Measurements from ENCODE around the gene C16orf86.

Gene C16orf86

DNA sequence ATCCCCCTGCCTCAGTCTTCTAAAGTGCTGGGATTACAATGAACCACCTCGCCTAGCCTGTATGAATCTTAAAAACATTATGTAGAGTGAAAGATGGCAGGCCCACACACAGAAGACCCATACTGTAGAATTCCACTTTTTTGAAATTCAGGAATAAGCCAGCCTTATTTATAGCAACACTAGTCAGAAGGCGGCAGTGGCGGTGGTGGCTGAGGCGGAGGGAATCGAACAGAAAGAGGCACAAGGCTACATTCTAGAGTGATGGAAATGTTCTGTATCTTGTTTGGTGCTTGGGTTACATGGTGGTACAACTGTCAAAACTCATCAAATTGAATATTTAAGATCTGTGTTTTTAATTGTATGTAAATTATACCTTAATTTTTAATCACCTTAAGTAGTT, 41.2 kb downstream of the C16orf86 start:
- Histone ChIP-seq H3K36me3 (ENCODE audit: insufficient read depth, low read length) (no peaks in the 10 kb centered on the region), H3K4me3 (ENCODE audit: low read length) (no peak overlapping the region), H3K9me3 (replicated peaks; ENCODE audit: low read length) (no peaks in the 10 kb centered on the region), H3K27me3 (ENCODE audit: control insufficient read depth, insufficient read depth, low read length) (no peaks in the 10 kb centered on the region), H3K4me2 (ENCODE audit: low read length) (no peak overlapping the region), H3K9ac (ENCODE audit: low read depth, low read length) (no peak overlapping the region), H3K4me1 (ENCODE audit: control insufficient read depth, insufficient read depth, low read length) (peaks cover 11% of the 10 kb centered on the region)

DNA sequence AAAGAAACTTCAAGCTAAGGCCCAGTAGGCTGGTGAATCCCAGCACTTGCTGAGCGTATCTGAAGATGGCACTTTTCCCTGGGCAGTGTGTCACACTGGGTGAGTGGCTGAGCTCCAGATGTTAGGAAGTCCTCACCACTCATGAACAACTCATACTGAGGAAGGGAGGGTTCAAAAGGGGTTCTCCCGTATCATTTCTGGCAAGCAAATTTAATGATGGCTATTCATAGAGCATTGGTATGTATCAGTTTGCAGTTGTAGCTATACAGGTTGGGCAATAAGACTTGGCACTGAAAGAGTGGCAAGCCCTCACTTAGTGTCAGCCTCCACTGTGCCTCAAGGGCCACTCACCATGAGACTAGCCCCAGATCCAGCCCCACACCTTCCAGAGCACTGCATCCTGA, 41.8 kb downstream of the C16orf86 start:
- no peaks in the 10 kb centered on the region for H3K36me3 ChIP-seq (ENCODE audit: insufficient read depth, low read length)
- H3K9ac ChIP-seq (ENCODE audit: low read depth, low read length), result no peak overlapping the region
- H3K4me3 ChIP-seq (ENCODE audit: low read length), result no peak overlapping the region

DNA sequence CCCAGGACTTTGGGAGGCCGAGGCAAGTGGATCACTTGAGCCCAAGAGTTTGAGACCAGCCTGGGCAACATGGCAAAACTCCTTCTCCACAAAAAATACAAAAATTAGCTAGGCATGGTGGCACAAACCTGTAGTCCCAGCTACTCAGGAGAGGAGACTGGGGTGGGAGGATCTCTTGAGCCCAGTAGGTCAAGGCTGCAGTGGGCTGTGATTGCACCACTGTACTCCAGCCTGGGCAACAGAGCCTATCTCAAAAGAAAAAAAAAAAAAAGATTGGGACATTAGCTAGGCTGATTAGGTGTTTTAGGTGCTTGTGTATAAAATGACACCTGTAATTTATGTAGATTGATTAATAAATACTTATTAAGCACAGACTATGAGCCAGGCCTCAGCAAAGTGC, 42.4 kb downstream of the C16orf86 start:
- no peaks in the 10 kb centered on the region for H3K9me3 ChIP-seq (replicated peaks; ENCODE audit: low read length)
- no peak overlapping the region for H3K4me3 ChIP-seq (ENCODE audit: low read length)
- H3K9ac ChIP-seq (ENCODE audit: low read depth, low read length), result no peak overlapping the region
- H3K27me3 ChIP-seq (ENCODE audit: control insufficient read depth, insufficient read depth, low read length), result no peaks in the 10 kb centered on the region
- no peak overlapping the region for H3K4me2 ChIP-seq (ENCODE audit: low read length)
- H3K36me3 ChIP-seq (ENCODE audit: insufficient read depth, low read length), result no peaks in the 10 kb centered on the region
- peaks cover 11% of the 10 kb centered on the region for H3K4me1 ChIP-seq (ENCODE audit: control insufficient read depth, insufficient read depth, low read length)

More for the DNA sequence above, 41.8 kb downstream of the C16orf86 start:
- Histone ChIP-seq H3K9me3 (replicated peaks; ENCODE audit: low read length) (no peaks in the 10 kb centered on the region), H3K4me2 (ENCODE audit: low read length) (no peak overlapping the region), H3K27me3 (ENCODE audit: control insufficient read depth, insufficient read depth, low read length) (no peaks in the 10 kb centered on the region), H3K4me1 (ENCODE audit: control insufficient read depth, insufficient read depth, low read length) (peaks cover 11% of the 10 kb centered on the region)

DNA sequence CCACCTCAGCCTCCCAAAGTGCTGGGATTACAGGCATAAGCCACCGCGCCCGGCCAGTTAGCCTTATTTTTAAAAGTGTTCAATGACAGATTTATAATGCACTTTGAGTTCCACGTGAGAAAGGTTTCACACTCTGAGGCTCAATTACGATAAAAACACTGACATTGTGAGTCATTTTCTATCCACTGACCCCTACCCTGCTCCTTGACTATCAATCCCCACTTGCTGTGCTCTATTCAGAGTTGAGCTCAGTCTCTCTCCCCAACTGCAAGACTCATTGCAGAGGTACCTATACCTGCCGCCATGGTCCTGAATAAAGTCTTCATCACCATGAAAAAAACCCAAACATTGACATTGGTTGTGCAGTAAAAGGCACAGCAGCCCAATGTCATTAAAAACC, 44.0 kb downstream of the C16orf86 start:
- Histone ChIP-seq H3K27me3 (ENCODE audit: control insufficient read depth, insufficient read depth, low read length) (no peaks in the 10 kb centered on the region), H3K4me1 (ENCODE audit: control insufficient read depth, insufficient read depth, low read length) (peaks cover 11% of the 10 kb centered on the region), H3K4me3 (ENCODE audit: low read length) (no peak overlapping the region), H3K36me3 (ENCODE audit: insufficient read depth, low read length) (no peaks in the 10 kb centered on the region), H3K9me3 (replicated peaks; ENCODE audit: low read length) (no peaks in the 10 kb centered on the region), H3K4me2 (ENCODE audit: low read length) (no peak overlapping the region), H3K9ac (ENCODE audit: low read depth, low read length) (no peak overlapping the region)

DNA sequence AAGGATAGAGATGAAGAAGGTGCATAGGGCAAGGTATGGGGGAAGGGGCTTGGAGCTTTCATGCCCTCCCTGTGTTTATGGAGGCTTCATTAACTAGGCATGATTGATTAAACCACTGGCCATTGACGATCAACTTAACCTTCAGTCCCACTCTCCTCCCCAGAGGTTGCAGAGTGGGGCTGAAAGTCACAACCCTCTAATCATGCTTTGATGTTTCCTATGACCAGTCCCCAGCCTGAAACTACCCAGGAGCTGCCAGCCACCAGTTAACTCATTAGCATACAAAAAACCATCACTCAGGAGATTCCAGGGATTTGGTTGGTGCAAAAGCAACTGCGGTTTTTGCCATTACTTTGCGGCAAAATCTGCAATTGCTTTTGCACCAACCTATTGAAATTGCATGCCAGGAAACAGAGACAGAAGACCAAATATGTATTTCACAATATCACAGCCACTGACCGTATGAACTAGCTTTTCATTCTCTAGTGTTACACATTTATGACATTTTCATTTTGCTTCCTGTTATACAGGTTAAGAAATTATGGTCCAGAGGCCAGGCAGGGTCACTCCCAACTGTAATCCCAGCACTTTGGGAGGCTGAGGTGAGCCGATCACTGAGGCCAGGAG, 47.1 kb downstream of the C16orf86 start:
- peaks cover 12% of the 10 kb centered on the region for H3K4me1 ChIP-seq (ENCODE audit: control insufficient read depth, insufficient read depth, low read length)
- no peaks in the 10 kb centered on the region for H3K9me3 ChIP-seq (replicated peaks; ENCODE audit: low read length)
- no peak overlapping the region for H3K4me2 ChIP-seq (ENCODE audit: low read length)
- H3K27me3 ChIP-seq (ENCODE audit: control insufficient read depth, insufficient read depth, low read length), result no peaks in the 10 kb centered on the region
- no peaks in the 10 kb centered on the region for H3K36me3 ChIP-seq (ENCODE audit: insufficient read depth, low read length)
- no peak overlapping the region for H3K4me3 ChIP-seq (ENCODE audit: low read length)
- H3K9ac ChIP-seq (ENCODE audit: low read depth, low read length), result no peak overlapping the region

DNA sequence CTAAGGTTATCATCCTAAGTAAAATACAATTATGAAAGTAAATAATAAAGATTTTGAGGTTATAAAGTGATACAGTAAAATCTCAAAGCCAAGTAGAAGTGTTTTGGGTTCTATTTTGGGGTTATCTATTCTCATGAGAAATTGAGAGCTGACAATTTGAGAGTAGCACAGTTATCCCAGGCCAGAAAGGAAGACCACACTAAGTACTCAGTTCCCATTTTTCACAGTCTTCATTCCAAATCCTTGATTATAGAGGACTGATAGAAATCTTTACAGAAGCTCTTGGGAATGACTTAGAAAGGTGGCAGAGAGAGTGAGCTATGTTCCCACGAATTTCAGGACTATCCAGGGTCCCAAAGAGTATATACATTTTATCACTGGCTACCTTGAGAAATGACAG, 47.9 kb downstream of the C16orf86 start:
- Histone ChIP-seq H3K4me1 (ENCODE audit: control insufficient read depth, insufficient read depth, low read length) (peaks cover 10% of the 10 kb centered on the region), H3K27me3 (ENCODE audit: control insufficient read depth, insufficient read depth, low read length) (no peaks in the 10 kb centered on the region), H3K4me2 (ENCODE audit: low read length) (no peak overlapping the region), H3K36me3 (ENCODE audit: insufficient read depth, low read length) (no peaks in the 10 kb centered on the region), H3K9me3 (replicated peaks; ENCODE audit: low read length) (no peaks in the 10 kb centered on the region), H3K9ac (ENCODE audit: low read depth, low read length) (no peak overlapping the region), H3K4me3 (ENCODE audit: low read length) (no peak overlapping the region)

DNA sequence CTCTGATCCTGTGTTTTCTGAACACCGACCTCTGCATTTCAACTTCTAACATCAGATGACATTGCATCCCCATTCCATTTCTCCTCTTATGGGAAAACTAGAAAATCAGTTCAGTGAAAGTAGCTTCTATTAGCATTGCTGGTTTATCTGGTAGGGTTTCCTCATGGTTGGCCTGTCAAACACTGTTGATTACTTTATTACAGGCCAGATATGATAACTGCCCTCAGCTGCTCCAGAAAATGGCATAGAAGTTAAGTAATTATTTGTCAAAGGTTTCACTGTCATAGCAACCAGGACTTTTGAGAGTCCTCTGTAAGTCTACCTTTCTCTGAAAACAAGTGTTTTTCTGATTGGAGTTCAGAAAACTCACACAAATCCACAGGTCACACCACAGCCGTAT, 49.5 kb downstream of the C16orf86 start:
- no peaks in the 10 kb centered on the region for H3K36me3 ChIP-seq (ENCODE audit: insufficient read depth, low read length)
- no peaks in the 10 kb centered on the region for H3K27me3 ChIP-seq (ENCODE audit: control insufficient read depth, insufficient read depth, low read length)
- no peaks in the 10 kb centered on the region for H3K9me3 ChIP-seq (replicated peaks; ENCODE audit: low read length)
- peaks cover 21% of the 10 kb centered on the region for H3K4me1 ChIP-seq (ENCODE audit: control insufficient read depth, insufficient read depth, low read length)
- no peak overlapping the region for H3K4me3 ChIP-seq (ENCODE audit: low read length)
- no peak overlapping the region for H3K4me2 ChIP-seq (ENCODE audit: low read length)
- H3K9ac ChIP-seq (ENCODE audit: low read depth, low read length), result no peak overlapping the region

Data from skeletal muscle satellite cell (primary cell).